HUES64 (cell line): Measurements from ENCODE around the gene HDX.
"Not testable (repeated sequence)": the region's sequence is repeated elsewhere in the genome, so short reads cannot be mapped to it uniquely, and the experiment has no call there.

Experiments used
- H3K27ac ChIP-seq: 2 replicates; pipeline ENCODE4 v1.7.0; 2013; ENCODE audit warnings: low read depth, low read length, inconsistent platforms
- H3K27me3 ChIP-seq: 2 replicates; pipeline ENCODE4 v1.6.1; 2013; ENCODE audit warnings: mild to moderate bottlenecking, low read length; ENCODE audit not compliant: insufficient read depth
- H3K36me3 ChIP-seq: 2 replicates; pipeline ENCODE4 v1.6.1; 2013; ENCODE audit warnings: mild to moderate bottlenecking, low read length; ENCODE audit not compliant: insufficient read depth
- H3K4me1 ChIP-seq: 2 replicates; pipeline ENCODE4 v1.6.1; 2013; ENCODE audit warnings: mild to moderate bottlenecking, low read length, moderate library complexity; ENCODE audit not compliant: insufficient read depth
- H3K4me3 ChIP-seq: 2 replicates; pipeline ENCODE4 v1.5.1; 2013; ENCODE audit warnings: mild to moderate bottlenecking, low read length, moderate library complexity
- H3K9ac ChIP-seq: 2 replicates; pipeline ENCODE4 v1.6.1; 2013; ENCODE audit warnings: mild to moderate bottlenecking, low read depth, low read length
- H3K9me3 ChIP-seq: 2 replicates; pipeline ENCODE4 v1.6.1; 2013; ENCODE audit warnings: low read depth, low read length; ENCODE audit not compliant: insufficient read depth
- WGBS: fragments of 150-250, 120-280 bp; methylation state at CpG from one replicate; pipeline ENCODE4 v1.1.7; 2013; ENCODE audit warnings: missing lambda C conversion rate; 5-methylcytosine and 5-hydroxymethylcytosine counted together

HDX gene

DNA sequence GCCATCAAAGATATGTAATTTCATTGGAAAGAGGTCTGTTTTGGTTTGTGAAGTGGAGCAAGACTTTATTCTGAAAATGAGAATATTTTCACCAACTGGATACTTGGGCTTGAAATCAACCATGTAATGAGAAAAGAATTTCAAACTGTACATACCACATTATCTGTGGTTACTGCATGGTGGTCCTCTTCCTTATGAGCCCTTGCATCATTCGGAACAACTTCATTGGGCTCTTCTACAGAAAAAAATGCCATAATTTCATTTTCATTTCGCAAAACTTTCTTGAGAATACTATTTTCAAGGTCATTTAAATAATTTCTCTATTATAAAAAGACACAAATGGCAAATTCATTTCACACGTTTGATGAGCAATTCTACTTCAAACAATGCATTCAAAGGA, 165.6 kb downstream of the HDX start:
- Histone ChIP-seq H3K4me3 (no peak overlapping the region), H3K4me1 (peaks cover 18% of the 10 kb centered on the region), H3K36me3 (no peaks in the 10 kb centered on the region), H3K27ac (no peak overlapping the region), H3K27me3 (no peaks in the 10 kb centered on the region), H3K9ac (no peak overlapping the region), H3K9me3 (no peaks in the 10 kb centered on the region)
- WGBS = 94% methylated on average over 1 of the region's 3 CpGs

DNA sequence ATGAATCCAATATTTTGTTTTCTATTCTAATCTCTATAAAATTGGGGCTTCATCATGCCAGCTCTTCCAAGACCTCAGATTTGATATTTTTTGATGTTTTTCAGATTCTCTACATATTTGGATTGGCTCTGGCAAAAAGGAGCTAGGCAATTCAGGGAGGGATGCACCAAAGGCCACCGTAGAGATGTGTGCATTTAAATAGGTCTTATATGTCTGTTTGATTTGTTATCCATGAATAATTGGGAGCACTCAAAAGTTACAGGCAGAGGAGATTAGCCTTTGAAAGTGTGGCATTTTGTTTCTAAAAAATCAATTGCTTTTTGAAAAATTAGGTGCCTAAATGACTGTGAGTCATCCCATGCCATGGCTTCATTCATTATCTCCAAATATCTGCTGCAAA, 167.1 kb downstream of the HDX start:
- no peaks in the 10 kb centered on the region for H3K9me3 ChIP-seq
- 81% methylated on average over 1 of the region's 1 CpG for WGBS
- no peak overlapping the region for H3K4me3 ChIP-seq
- peaks cover 11% of the 10 kb centered on the region for H3K4me1 ChIP-seq
- H3K27ac ChIP-seq = no peak overlapping the region
- H3K9ac ChIP-seq = no peak overlapping the region
- no peaks in the 10 kb centered on the region for H3K27me3 ChIP-seq
- no peaks in the 10 kb centered on the region for H3K36me3 ChIP-seq

DNA sequence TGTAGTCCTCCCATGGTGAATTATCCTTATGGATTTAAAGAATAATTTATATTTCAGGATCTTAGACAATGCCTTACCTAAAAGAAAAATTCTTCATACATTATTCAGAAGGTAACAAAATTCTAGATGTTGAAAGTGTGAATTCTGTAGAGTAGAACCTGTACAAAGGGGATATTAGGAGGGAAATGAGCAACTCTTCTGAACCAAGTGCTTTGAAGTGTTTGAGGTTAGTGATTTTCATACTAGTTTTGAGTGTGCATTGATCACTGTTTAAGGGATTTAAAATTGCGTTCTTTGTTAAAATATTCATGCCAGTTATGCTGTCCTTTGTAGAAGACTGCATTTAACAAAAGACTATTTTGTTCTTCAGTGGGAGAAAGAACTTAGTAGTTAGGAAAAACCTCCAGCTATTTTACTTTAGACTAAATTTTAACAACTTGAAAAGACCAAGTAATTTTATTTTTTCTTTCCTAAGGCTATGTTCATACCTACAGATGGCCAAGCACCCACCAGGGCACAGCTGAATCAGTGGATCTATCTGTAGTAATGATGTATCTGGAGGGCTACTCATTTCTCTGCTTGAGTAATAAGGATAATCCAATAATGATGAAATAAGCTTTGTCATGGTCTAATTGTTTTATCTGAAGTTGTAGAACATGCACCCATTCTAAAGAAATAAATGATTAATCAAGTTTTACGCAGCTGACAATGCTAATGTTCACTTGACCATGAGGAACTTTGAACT, 180.0 kb downstream of the HDX start:
- Histone ChIP-seq H3K4me1 (peaks cover 6% of the 10 kb centered on the region; the same call in 1 of the 2 replicates), H3K9ac (no peak overlapping the region), H3K36me3 (no peaks in the 10 kb centered on the region), H3K4me3 (no peak overlapping the region), H3K27me3 (no peaks in the 10 kb centered on the region), H3K27ac (no peak overlapping the region), H3K9me3 (no peaks in the 10 kb centered on the region)
- 95% methylated on average over 2 of the region's 2 CpGs for WGBS

DNA sequence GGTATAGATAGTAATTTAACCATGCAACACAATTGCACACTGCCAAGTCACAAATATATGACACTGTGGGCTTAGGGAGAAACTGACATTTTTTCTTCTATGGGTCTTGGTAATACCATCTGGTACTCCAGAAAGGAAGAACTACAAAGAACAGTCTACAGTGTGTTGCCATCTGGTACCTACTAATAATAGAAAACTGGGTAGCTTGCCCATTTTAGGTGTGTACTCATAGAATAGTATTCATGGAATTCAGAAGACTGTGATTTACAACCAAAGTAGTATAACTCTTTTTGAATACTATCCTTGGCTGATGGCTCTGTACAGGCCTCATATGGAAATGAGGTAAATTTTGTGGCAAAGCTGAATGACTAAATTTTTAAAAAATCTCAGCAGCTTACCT, 181.6 kb downstream of the HDX start:
- H3K4me3 ChIP-seq = no peak overlapping the region
- no peaks in the 10 kb centered on the region for H3K9me3 ChIP-seq
- no peaks in the 10 kb centered on the region for H3K36me3 ChIP-seq
- no peak overlapping the region for H3K27ac ChIP-seq
- H3K4me1 ChIP-seq = peaks cover 6% of the 10 kb centered on the region; the same call in 1 of the 2 replicates
- H3K27me3 ChIP-seq = no peaks in the 10 kb centered on the region
- H3K9ac ChIP-seq = no peak overlapping the region

DNA sequence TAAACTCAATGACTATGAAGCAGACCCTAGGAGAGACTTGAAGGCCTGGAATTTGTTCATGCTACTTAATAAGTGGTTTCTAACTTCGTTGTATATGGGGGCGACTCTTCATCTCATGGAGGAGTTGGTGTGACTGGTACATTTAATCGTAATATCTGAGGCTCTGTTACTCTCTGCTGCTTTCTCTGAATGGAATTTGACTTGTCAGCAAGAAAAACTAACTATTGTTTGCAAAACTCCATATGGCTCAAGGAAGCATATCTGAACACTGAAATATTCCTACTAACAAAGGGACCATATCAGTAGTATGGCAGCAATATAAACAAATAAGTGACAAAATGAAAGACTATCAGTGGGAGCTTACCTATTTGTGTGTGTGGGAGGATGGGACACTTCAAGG, 182.2 kb downstream of the HDX start:
- Histone ChIP-seq H3K27me3 (no peaks in the 10 kb centered on the region), H3K9ac (no peak overlapping the region), H3K36me3 (no peaks in the 10 kb centered on the region), H3K27ac (no peak overlapping the region), H3K4me1 (peaks cover 6% of the 10 kb centered on the region; the same call in 1 of the 2 replicates), H3K9me3 (no peaks in the 10 kb centered on the region), H3K4me3 (no peak overlapping the region)
- 92% methylated on average over 3 of the region's 3 CpGs for WGBS

DNA sequence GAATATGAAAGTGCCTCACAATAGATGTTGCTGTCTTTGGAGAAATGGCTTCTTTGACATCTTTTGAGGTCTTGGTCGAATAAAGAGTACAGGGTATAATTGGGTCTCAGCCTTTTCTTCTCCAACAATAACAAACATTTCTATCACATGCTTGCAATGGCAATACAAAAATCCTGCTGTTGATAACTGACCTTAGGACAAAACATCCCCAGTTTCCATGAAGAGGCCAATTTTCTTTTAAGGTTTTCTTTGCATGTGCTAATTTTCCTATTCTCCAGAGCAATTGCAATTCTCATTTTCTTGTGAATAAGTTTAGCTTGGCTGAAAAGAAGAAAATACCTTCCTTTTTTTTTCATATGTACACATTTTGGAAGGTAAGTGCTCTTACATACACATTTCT, 183.6 kb downstream of the HDX start:
- no CpG with 5 or more reads among the region's 1 CpG for WGBS
- peaks cover 6% of the 10 kb centered on the region; the same call in 1 of the 2 replicates for H3K4me1 ChIP-seq
- H3K27ac ChIP-seq = no peak overlapping the region
- H3K36me3 ChIP-seq = no peaks in the 10 kb centered on the region
- H3K27me3 ChIP-seq = no peaks in the 10 kb centered on the region
- H3K4me3 ChIP-seq = no peak overlapping the region
- H3K9me3 ChIP-seq = no peaks in the 10 kb centered on the region
- no peak overlapping the region for H3K9ac ChIP-seq

DNA sequence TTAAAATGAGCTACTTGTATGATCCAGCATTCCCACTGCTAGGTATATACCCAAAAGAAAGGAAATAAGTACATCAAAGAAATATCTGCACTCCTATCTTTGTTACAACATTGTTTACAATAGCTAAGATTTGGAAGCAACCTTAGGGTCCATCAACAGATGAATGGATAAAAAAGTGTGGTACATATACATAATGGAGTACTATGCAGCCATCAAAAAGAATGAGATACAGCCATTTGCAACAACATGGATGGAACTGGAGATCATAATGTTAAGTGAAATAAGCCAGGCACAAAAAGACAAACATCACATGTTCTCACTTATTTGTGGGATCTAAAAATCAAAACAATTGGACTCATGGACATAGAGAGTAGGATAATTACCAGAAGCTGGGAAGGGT, 186.3 kb downstream of the HDX start:
- not testable (repeated sequence) for H3K36me3 ChIP-seq, H3K27me3 ChIP-seq, H3K9ac ChIP-seq, H3K4me3 ChIP-seq, H3K9me3 ChIP-seq, H3K27ac ChIP-seq, H3K4me1 ChIP-seq
